VCaP (cell line): ENCODE data around the gene COA8.
A peak's percentile ranks its signal among the peaks of the same experiment; 100 is the strongest.

Source experiments
- H3K27ac ChIP-seq: fragments of 450-650 bp; 2 replicates; pipeline ENCODE4 v1.5.1; 2017
- CTCF ChIP-seq: fragments of 450-650 bp; conservative IDR thresholded peaks from 2 replicates; pipeline ENCODE4 v1.5.1; 2017; ENCODE audit warnings: mild to moderate bottlenecking, moderate library complexity

The COA8 gene

DNA sequence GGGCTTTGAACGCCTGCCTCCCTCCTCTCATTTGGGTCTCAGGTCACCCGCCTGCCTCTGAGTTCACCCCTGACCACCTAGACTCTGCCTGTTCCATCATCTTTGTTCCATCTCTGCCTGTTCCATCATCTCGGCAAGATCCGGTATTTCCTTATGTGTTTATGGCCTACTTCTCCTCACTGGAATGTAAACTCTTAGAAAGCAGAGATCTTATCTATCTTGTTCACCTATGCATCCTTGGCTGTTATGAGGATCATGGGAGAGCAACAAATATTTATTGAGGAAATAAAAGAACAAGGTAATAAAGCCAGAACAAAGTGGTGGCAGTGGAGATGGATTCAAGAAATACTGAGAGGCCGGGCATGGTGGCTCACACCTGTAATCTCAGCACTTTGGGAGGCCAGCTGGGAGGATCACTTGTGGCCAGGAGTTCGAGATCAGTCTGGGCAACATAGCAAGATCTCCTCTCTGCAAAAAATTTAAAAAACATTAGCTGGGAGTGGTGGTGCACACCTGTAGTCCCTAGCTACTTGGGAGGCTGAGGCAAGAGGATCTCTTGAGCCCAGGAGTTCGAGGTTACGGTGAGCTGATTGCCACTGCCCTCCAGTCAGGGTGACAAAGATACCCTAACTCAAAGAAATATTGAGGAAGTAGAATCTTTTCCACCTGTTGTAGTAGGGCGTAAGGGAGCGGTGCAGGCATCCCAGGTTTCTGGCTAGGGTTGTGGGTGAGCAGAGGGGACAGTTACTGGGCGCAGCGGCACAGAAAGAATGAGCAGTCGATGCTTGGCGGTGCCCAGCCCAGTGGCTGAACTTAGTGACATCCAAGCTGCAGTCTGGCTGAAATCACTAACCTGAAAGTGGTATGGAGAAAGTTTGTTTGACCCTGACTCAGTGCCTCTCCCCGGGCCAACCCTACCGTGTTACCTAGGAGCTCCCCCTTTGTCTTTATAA lies 64.6 kb downstream of the COA8 start:
- no peak for TF ChIP-seq CTCF
- H3K27ac ChIP-seq: peak overlapping the region; percentile 91

GRCh38 chr14:103628221-103628683 lies 65.5 kb downstream of the COA8 start:
- TF ChIP-seq CTCF: no peak
- peak overlapping the region; percentile 91 for H3K27ac ChIP-seq

DNA sequence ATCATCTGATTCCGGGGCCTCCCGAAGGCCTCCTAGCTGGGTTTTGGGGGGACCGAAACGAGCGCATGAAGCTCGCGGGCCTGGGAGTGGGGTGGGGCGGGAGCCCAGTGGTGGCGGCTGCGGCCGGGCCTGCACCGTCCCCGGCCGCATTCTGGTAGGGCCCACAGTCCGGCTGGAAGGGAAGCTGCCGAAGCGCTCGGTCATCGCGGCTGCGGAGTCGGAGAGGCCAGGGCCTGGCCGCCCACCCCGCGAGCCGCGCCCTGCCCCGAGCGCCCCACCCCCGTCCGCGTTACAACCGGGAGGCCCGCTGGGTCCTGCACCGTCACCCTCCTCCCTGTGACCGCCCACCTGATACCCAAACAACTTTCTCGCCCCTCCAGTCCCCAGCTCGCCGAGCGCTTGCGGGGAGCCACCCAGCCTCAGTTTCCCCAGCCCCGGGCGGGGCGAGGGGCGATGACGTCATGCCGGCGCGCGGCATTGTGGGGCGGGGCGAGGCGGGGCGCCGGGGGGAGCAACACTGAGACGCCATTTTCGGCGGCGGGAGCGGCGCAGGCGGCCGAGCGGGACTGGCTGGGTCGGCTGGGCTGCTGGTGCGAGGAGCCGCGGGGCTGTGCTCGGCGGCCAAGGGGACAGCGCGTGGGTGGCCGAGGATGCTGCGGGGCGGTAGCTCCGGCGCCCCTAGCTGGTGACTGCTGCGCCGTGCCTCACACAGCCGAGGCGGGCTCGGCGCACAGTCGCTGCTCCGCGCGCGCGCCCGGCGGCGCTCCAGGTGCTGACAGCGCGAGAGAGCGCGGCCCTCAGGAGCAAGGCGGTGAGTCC lies 66.1 kb downstream of the COA8 start, which contains the start of gene KLC1:
Gene KLC1, plus strand, starts transcription at position 528 of the 819 bp plus-strand sequence. CDS start 25,354 bp downstream, outside the sequence.
- H3K27ac ChIP-seq: peak within 1 kb of the TSS; percentile 91
- no peak for TF ChIP-seq CTCF

GRCh38 chr14:103629503-103630121 lies 66.9 kb downstream of the COA8 start:
- TF ChIP-seq CTCF: no peak
- peak overlapping the region; percentile 91 for H3K27ac ChIP-seq

DNA sequence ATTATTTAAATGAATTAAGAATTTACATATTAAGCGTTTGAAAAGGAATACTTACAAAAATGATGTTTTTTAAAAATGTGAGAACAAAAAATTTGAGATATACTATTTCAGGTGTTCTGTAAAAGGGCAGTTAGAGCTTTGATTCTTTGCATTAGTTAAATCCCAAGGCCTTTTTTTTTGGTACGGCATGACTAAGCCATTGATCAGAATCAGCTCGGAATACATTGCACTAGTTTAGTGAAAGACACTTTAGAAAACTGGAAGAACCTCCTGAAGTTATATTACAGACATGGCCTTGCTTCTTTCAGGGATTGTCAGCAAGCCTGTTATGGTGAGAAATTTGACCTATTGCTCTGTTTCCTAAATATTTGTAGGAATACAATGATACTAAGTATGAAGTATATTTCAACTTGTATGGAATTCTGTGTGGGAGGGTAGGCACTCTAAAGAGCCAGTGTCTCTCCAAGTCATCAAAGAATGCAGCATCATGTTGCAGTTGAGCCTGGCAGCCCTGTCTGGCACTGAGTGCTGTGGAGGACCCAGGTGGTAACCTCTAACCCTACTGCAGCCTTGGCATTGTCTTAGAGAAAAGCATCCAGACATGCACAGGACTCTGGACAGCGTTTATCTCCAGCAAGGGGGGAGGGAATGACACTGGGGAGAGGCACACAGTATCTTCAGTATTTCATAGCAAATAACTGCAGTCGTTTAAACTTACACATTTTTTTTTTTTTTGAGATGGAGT lies 67.8 kb downstream of the COA8 start:
- H3K27ac ChIP-seq: peak overlapping the region; percentile 91; the same call in 1 of the 2 replicates
- TF ChIP-seq CTCF: no peak

DNA sequence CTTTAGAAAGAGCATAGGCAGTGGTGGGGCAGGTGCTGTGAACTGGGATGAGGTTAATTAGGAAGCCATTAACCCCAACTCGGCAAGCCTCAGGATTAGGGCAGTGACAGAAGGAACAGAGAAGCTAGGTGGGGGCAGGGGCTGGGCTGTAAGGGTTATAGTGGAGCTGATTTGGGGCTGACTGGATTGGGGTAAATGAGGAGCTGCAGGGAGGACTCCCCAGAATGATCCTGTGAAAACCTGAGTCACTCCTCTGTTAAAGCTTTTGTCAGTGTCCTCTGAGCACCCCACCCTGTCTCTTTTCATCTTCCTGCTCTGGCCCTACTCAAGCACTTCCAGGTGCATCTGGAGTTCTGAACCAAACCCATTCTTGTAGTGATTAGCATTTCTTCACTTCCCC lies 70.6 kb downstream of the COA8 start:
- no peak for TF ChIP-seq CTCF
- H3K27ac ChIP-seq: no peak overlapping the region
